Panc1 (cell line): ENCODE measurements around the gene SCAF1. TPM values are rescaled to one million over a fixed set of nuclear protein-coding genes. Genes with fewer than 3 reads are reported as not detected.

Experiments used
- ATAC-seq: fragments of 200-7000 bp; cut with Tn5 transposase; 2 replicates; pipeline ENCODE4 v1.9.1; 2020; ENCODE audit warnings: mild to moderate bottlenecking, moderate library complexity
- BruUV-seq: library from RNA; stranded (reverse); fragments of 400-500 nt; replicated peaks from 2 replicates; lab custom pipeline; 2021; lab: Mats Ljungman, UMichigan
- CTCF ChIA-PET: fragments of 300-600 bp; sonication (Branson Sonifier 250); formaldehyde crosslinking; loops from one replicate; lab custom pipeline; 2022; ENCODE audit warnings: antibody characterized with exemption; lab: Charles Lee
- POLR2A ChIA-PET: fragments of 300-600 bp; sonication (Branson Sonifier 250); formaldehyde crosslinking; loops from one replicate; lab custom pipeline; 2022; ENCODE audit warnings: antibody characterized with exemption; lab: Charles Lee
- DNase-seq: peaks from one replicate; pipeline ENCODE4 v3.0.0-alpha.2; 2010; ENCODE audit warnings: low read depth, low spot score
- H3K27ac ChIP-seq: 2 replicates; pipeline ENCODE4 v1.5.1; 2011; ENCODE audit warnings: mild to moderate bottlenecking, low read length, inconsistent platforms
- H3K27me3 ChIP-seq: fragments of 200-500 bp; sonication (Bioruptor generic); 2 replicates; pipeline ENCODE4 v1.6.0; 2014; ENCODE audit warnings: low read length, inconsistent platforms; ENCODE audit not compliant: control insufficient read depth, insufficient read depth
- H3K36me3 ChIP-seq: fragments of 200-500 bp; sonication (Bioruptor generic); 2 replicates; pipeline ENCODE4 v1.5.1; 2014; ENCODE audit warnings: inconsistent platforms, mild to moderate bottlenecking, low read length, moderate library complexity; ENCODE audit not compliant: control insufficient read depth, insufficient read depth
- H3K4me1 ChIP-seq: 2 replicates; pipeline ENCODE4 v1.5.1; 2011; ENCODE audit warnings: inconsistent platforms, mild to moderate bottlenecking, low read length, moderate library complexity; ENCODE audit not compliant: control insufficient read depth, insufficient read depth
- H3K4me3 ChIP-seq, 2 experiments: 2 replicates each; pipeline ENCODE4 v1.5.1; 2011 to 2012; ENCODE audit warnings: low read depth in 2 of 2, low read length in 2 of 2, mild to moderate bottlenecking in 2 of 2, inconsistent platforms in 1 of 2, moderate library complexity in 1 of 2
- H3K9me3 ChIP-seq: fragments of 200-500 bp; sonication (Bioruptor generic); 2 replicates; pipeline ENCODE4 v1.5.1; 2014; ENCODE audit warnings: low read depth, mild to moderate bottlenecking, inconsistent platforms, low read length, moderate library complexity; ENCODE audit not compliant: control insufficient read depth, insufficient read depth
- POLR2AphosphoS5 ChIP-seq: IDR thresholded peaks from 2 replicates; pipeline ENCODE4 v1.6.1; 2012; ENCODE audit warnings: mild to moderate bottlenecking, low read depth, low read length, moderate library complexity
- SIN3A ChIP-seq: IDR thresholded peaks from 2 replicates; pipeline ENCODE4 v1.6.1; 2012; ENCODE audit warnings: low read depth, mild to moderate bottlenecking, low read length, moderate library complexity, borderline replicate concordance; ENCODE audit not compliant: insufficient read depth
- TCF7L2 ChIP-seq: IDR thresholded peaks from 2 replicates; pipeline ENCODE4 v1.6.1; 2011; ENCODE audit warnings: mild to moderate bottlenecking, low read depth, low read length, inconsistent platforms
- in situ Hi-C: cut with HindIII; loops from 2 replicates; pipeline ENCODE4 v1.10.0; 2016; ENCODE audit warnings: low sequenced_read_pairs, low pct_unique_long_range_greater_than_20kb
- intact Hi-C: fragments of 100-400 bp; cut with micrococcal nuclease; formaldehyde crosslinking; loops from one replicate; pipeline ENCODE4 v1.10.0; 2022; ENCODE audit not compliant: unreplicated experiment
- total RNA-seq: library from RNA; stranded (reverse); gene quantifications from one replicate; pipeline ENCODE4 v1.2.1, GENCODE V29; 2021; ENCODE audit not compliant: unreplicated experiment
- TF ChIP-seq, protein P1 (sequence below), 2 experiments: IDR thresholded peaks; 2 replicates each; pipeline ENCODE4 v1.6.1; 2011 to 2012; ENCODE audit warnings: low read depth in 2 of 2, control low read depth in 1 of 2, low read length in 1 of 2, mild to moderate bottlenecking in 1 of 2, moderate library complexity in 1 of 2; ENCODE audit not compliant: insufficient read depth in 1 of 2
- TF ChIP-seq, protein P2 (sequence below): fragments of 450-650 bp; IDR thresholded peaks from 2 replicates; pipeline ENCODE4 v1.5.1; 2017; ENCODE audit warnings: mild to moderate bottlenecking

SCAF1 gene
- total RNA-seq, 1 experiment from 2014 or later, result 77.4 TPM

DNA sequence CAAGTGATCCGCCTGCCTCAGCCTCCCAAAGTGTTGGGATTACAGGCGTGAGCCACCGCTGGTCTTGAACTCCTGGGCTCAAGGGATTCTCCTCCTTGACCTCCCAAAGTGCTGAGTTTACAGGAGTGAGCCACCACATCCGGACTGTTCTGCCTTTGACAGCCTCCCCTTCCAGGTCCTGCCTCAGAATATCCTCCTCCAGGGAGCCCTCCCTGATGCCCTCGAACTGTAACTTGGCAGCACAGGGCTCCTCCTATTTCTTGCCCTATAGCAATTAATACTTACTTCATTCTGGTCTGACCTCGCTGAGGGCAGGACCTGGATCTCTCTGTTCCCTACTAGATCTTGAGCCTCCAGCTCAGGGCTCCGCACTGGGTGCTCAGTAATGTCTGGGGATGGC lies 54.9 kb downstream of the SCAF1 start:
- Histone ChIP-seq H3K36me3 (no peaks in the 10 kb centered on the region), H3K9me3 (no peaks in the 10 kb centered on the region), H3K4me1 (no peaks in the 10 kb centered on the region), H3K4me3 (no peak overlapping the region), H3K27ac (no peak overlapping the region), H3K27me3 (no peaks in the 10 kb centered on the region)
- in situ Hi-C loops (no loop called here), intact Hi-C loops (no loop called here)
- POLR2A ChIA-PET, result no interaction called here
- BruUV-seq, result no TSS peak
- DNase-seq, result no peak
- CTCF ChIA-PET, result interaction anchor here (0.5 kb wide), 1 partner anchor 23 kb away, joined by 7 read pairs; no protein-coding TSS in a partner anchor
- no peak for ATAC-seq
- TF ChIP-seq TCF7L2 (no peak), POLR2AphosphoS5 (no peak), SIN3A (no peak)
- TF ChIP-seq, protein P1, sequence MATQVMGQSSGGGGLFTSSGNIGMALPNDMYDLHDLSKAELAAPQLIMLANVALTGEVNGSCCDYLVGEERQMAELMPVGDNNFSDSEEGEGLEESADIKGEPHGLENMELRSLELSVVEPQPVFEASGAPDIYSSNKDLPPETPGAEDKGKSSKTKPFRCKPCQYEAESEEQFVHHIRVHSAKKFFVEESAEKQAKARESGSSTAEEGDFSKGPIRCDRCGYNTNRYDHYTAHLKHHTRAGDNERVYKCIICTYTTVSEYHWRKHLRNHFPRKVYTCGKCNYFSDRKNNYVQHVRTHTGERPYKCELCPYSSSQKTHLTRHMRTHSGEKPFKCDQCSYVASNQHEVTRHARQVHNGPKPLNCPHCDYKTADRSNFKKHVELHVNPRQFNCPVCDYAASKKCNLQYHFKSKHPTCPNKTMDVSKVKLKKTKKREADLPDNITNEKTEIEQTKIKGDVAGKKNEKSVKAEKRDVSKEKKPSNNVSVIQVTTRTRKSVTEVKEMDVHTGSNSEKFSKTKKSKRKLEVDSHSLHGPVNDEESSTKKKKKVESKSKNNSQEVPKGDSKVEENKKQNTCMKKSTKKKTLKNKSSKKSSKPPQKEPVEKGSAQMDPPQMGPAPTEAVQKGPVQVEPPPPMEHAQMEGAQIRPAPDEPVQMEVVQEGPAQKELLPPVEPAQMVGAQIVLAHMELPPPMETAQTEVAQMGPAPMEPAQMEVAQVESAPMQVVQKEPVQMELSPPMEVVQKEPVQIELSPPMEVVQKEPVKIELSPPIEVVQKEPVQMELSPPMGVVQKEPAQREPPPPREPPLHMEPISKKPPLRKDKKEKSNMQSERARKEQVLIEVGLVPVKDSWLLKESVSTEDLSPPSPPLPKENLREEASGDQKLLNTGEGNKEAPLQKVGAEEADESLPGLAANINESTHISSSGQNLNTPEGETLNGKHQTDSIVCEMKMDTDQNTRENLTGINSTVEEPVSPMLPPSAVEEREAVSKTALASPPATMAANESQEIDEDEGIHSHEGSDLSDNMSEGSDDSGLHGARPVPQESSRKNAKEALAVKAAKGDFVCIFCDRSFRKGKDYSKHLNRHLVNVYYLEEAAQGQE (IDR thresholded peaks at IDR 0.05; ENCODE audit: insufficient read depth in 1 of 2, low read depth in 2 of 2, low read length in 1 of 2), result no peak
- TF ChIP-seq, protein P2, sequence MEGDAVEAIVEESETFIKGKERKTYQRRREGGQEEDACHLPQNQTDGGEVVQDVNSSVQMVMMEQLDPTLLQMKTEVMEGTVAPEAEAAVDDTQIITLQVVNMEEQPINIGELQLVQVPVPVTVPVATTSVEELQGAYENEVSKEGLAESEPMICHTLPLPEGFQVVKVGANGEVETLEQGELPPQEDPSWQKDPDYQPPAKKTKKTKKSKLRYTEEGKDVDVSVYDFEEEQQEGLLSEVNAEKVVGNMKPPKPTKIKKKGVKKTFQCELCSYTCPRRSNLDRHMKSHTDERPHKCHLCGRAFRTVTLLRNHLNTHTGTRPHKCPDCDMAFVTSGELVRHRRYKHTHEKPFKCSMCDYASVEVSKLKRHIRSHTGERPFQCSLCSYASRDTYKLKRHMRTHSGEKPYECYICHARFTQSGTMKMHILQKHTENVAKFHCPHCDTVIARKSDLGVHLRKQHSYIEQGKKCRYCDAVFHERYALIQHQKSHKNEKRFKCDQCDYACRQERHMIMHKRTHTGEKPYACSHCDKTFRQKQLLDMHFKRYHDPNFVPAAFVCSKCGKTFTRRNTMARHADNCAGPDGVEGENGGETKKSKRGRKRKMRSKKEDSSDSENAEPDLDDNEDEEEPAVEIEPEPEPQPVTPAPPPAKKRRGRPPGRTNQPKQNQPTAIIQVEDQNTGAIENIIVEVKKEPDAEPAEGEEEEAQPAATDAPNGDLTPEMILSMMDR, result no peak

DNA sequence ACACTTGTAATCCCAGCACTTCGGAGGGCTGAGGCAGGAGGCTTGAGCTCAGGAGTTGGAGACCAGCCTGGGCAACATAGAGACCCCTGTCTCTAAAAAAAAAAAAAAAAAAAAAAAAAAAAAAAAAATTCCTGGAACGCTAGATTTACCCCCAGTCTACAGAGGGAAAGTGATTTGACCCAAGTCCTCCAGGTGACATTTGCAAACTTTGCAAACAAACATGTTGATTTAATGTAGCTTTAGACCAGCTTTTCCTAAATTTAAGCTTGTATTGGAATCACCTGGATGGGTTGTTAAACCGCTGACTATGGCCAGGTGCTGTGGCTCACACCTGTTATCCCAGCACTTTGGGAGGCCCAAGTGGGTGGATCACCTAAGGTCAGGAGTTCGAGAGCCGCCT lies 57.4 kb downstream of the SCAF1 start:
- Histone ChIP-seq H3K36me3 (no peaks in the 10 kb centered on the region), H3K27me3 (no peaks in the 10 kb centered on the region), H3K9me3 (no peaks in the 10 kb centered on the region), H3K4me1 (no peaks in the 10 kb centered on the region), H3K4me3 (no peak overlapping the region), H3K27ac (no peak overlapping the region)
- TF ChIP-seq POLR2AphosphoS5, result no peak
- no peak for TF ChIP-seq TCF7L2
- TF ChIP-seq, protein P2, result no peak
- TF ChIP-seq, protein P1 (IDR thresholded peaks at IDR 0.05; ENCODE audit: insufficient read depth in 1 of 2, low read depth in 2 of 2, low read length in 1 of 2), result no peak
- TF ChIP-seq SIN3A, result no peak
- CTCF ChIA-PET, result interaction anchor here (0.6 kb wide), 1 partner anchor 706 kb away, joined by 3 read pairs; the partner anchor contains the start of gene GYS1
- ATAC-seq (no peak), DNase-seq (no peak)
- in situ Hi-C loops, result no loop called here
- intact Hi-C loops, result no loop called here
- no TSS peak for BruUV-seq
- POLR2A ChIA-PET, result no interaction called here
